Mesothelial cell of epicardium (in vitro differentiated cells): ENCODE measurements around the gene MEIOC. TPM values are rescaled to one million over a fixed set of nuclear protein-coding genes. Genes with fewer than 3 reads are reported as not detected.

ENCODE experiments used
- DNase-seq, 2 experiments: peaks; one replicate each; pipeline ENCODE4 v3.0.0; 2021; ENCODE audit warnings: low spot score in 2 of 2; ENCODE audit not compliant: unreplicated experiment in 2 of 2
- H3K27ac Mint-ChIP-seq: 2 replicates; pipeline ENCODE4 v1.8.0; 2021; ENCODE audit warnings: mixed read lengths
- H3K27me3 Mint-ChIP-seq: 2 replicates; pipeline ENCODE4 v1.8.0; 2021; ENCODE audit warnings: low read depth, mixed read lengths
- H3K36me3 Mint-ChIP-seq: 2 replicates; pipeline ENCODE4 v1.8.0; 2021; ENCODE audit warnings: mixed read lengths
- H3K4me1 Mint-ChIP-seq: 2 replicates; pipeline ENCODE4 v1.8.0; 2021; ENCODE audit warnings: mixed read lengths
- H3K4me3 Mint-ChIP-seq: 2 replicates; pipeline ENCODE4 v1.8.0; 2021; ENCODE audit warnings: mild to moderate bottlenecking, moderate library complexity, mixed read lengths
- H3K9me3 Mint-ChIP-seq: 2 replicates; pipeline ENCODE4 v1.8.0; 2021; ENCODE audit warnings: mixed read lengths
- total RNA-seq: library from RNA; stranded (reverse); gene quantifications from 3 replicates; pipeline ENCODE4 v1.2.1, GENCODE V29; 2021
- TF ChIP-seq, protein P1 (sequence below): fragments of 200-600 bp; sonication (generic); IDR thresholded peaks from one replicate; pipeline ENCODE4 v1.5.0; 2021; ENCODE audit warnings: antibody characterized with exemption; ENCODE audit not compliant: unreplicated experiment

The MEIOC gene
- total RNA-seq, 1 donor from 2014 or later, result 0.11 TPM

DNA sequence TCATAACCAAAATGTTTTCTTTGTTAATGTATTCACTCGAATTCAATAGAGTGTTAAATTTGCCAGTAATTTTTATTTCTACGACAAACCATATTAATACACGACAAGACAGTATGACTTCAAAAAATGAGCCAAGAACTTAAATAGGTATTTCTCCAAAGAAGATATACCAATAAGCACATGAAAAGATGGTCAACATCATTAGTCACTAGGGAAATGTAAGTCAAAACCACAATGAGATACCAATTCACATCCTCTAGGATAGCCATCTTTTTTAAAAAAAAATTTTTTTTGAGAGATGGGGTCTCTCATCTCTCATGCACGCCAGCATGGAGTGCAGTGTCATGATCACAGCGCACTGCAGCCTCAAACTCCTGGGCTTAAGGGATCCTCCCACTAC lies 5.0 kb upstream of the MEIOC start:
- Mint-ChIP-seq H3K4me1 (no peaks in the 10 kb centered on the region), H3K27me3 (peaks cover 43% of the 10 kb centered on the region)

DNA sequence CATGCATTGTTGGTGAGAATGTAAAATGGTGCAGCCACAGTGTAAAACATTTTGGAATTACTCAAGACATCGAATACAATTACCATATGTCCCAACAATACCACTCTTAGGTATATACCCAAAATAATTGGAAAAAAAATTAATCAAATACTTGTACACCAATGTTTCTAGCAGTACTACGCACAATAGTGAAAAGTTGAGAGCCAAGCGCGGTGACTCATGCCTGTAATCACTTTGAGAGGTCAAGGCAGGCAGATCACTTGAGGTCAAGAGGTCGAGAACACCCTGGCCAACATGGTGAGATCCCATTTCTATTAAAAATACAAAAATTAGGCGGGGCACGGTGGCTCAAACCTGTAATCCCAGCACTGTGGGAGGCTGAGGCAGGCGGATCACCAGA lies 3.5 kb upstream of the MEIOC start:
- peaks cover 3% of the 10 kb centered on the region for H3K4me1 Mint-ChIP-seq
- H3K27ac Mint-ChIP-seq, result no peak overlapping the region
- H3K4me3 Mint-ChIP-seq, result no peak overlapping the region
- peaks cover 7% of the 10 kb centered on the region for H3K9me3 Mint-ChIP-seq
- peaks cover 3% of the 10 kb centered on the region for H3K36me3 Mint-ChIP-seq
- TF ChIP-seq, protein P1, sequence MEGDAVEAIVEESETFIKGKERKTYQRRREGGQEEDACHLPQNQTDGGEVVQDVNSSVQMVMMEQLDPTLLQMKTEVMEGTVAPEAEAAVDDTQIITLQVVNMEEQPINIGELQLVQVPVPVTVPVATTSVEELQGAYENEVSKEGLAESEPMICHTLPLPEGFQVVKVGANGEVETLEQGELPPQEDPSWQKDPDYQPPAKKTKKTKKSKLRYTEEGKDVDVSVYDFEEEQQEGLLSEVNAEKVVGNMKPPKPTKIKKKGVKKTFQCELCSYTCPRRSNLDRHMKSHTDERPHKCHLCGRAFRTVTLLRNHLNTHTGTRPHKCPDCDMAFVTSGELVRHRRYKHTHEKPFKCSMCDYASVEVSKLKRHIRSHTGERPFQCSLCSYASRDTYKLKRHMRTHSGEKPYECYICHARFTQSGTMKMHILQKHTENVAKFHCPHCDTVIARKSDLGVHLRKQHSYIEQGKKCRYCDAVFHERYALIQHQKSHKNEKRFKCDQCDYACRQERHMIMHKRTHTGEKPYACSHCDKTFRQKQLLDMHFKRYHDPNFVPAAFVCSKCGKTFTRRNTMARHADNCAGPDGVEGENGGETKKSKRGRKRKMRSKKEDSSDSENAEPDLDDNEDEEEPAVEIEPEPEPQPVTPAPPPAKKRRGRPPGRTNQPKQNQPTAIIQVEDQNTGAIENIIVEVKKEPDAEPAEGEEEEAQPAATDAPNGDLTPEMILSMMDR, result no peak
- DNase-seq, result no peak
- H3K27me3 Mint-ChIP-seq, result peaks cover 54% of the 10 kb centered on the region

More for the DNA sequence above, 5.0 kb upstream of the MEIOC start:
- H3K9me3 Mint-ChIP-seq, result peaks cover 7% of the 10 kb centered on the region
- no peak overlapping the region for H3K27ac Mint-ChIP-seq
- H3K4me3 Mint-ChIP-seq, result no peak overlapping the region
- no peak for DNase-seq
- H3K36me3 Mint-ChIP-seq, result no peaks in the 10 kb centered on the region
- TF ChIP-seq, protein P1, result no peak

DNA sequence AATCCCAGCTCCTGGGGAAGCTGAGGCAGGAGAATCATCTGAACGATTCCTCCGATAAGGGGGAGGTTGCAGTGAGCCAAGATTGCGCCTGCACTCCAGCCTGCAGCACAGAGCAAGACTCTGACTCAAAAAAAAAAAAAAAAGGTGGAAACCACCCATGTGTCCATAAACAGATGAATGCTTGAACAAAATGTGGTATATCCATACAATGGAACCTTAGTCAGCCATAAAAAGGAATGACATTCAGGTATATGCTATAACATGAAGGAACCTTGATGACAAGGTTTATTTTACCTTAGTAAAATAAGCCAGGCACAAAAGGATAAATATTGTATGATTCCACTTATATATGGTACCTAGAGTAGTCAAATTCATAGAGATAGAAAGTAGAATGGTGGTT lies 2.9 kb upstream of the MEIOC start:
- peaks cover 7% of the 10 kb centered on the region for H3K9me3 Mint-ChIP-seq
- no peak for DNase-seq
- TF ChIP-seq, protein P1, result no peak
- peaks cover 3% of the 10 kb centered on the region for H3K4me1 Mint-ChIP-seq
- no peak overlapping the region for H3K4me3 Mint-ChIP-seq
- H3K27me3 Mint-ChIP-seq, result peaks cover 51% of the 10 kb centered on the region
- H3K27ac Mint-ChIP-seq, result no peak overlapping the region
- H3K36me3 Mint-ChIP-seq, result peaks cover 3% of the 10 kb centered on the region

DNA sequence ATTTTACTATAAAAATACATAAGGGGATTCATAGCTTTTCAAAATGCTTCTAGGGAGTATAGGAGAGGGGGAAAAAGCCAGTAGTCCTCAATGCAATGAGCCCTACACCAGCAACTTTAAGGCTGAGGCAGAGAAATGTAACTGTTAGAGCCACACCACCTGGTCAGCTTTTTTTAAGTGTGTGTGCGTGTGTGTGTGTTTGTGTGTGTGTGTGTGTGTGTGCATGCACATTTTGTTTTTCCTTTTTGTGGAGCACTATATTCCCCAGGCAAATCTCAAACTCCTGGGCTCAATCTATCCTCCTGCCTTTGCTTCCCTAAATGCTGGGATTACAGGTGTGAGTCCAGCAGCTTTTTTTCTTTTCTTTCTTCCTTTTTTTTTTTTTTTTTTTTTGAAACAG lies 2.3 kb upstream of the MEIOC start:
- Mint-ChIP-seq H3K4me3 (no peak overlapping the region), H3K27me3 (peaks cover 48% of the 10 kb centered on the region), H3K27ac (no peak overlapping the region), H3K36me3 (peaks cover 3% of the 10 kb centered on the region), H3K4me1 (peaks cover 3% of the 10 kb centered on the region), H3K9me3 (peaks cover 7% of the 10 kb centered on the region)
- no peak for DNase-seq
- TF ChIP-seq, protein P1, result no peak

DNA sequence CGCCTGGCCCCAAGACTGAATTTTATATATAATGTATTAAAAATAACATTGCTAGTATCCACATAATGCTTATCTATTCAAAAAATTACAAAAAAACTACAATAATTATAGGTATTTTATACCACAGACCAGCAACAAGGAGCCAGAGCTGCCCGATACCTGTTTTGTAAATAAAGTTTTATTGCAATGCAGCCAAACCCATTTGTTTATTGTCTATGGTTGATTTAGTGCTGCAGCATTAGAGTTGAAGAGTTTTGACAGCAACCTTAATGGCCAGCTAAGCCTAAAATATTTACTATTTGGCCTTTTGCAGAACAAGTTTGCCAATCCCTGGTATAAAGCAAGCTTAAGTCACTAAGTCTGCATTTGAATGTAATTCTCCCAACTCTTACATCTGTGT lies 5.6 kb downstream of the MEIOC start:
- H3K27ac Mint-ChIP-seq, result no peak overlapping the region
- H3K9me3 Mint-ChIP-seq, result no peaks in the 10 kb centered on the region
- H3K4me1 Mint-ChIP-seq, result peaks cover 3% of the 10 kb centered on the region
- H3K4me3 Mint-ChIP-seq, result no peak overlapping the region
- DNase-seq, result no peak
- H3K36me3 Mint-ChIP-seq, result peaks cover 3% of the 10 kb centered on the region
- TF ChIP-seq, protein P1, result no peak
- H3K27me3 Mint-ChIP-seq, result peaks cover 12% of the 10 kb centered on the region

DNA sequence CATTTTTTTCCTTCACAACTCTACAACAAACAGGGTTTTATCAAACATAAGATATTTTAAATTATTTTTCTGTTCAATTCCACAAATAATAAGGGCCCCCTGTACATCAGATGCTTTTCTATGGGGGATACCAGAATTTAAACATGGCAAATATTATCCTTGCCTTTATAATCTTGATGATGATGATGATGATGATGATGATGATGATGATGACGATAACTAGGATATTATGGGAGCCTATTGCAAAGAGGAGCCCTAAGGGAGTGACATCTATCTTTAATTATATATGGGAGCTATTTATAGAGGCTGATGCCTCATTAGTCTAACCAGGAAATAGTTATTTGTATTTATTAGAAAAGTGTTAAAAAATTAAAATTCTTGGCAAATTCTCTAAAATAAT lies 6.8 kb downstream of the MEIOC start:
- DNase-seq, result no peak
- no peaks in the 10 kb centered on the region for H3K27me3 Mint-ChIP-seq
- TF ChIP-seq, protein P1, result no peak

More for the DNA sequence above, 6.8 kb downstream of the MEIOC start:
- Mint-ChIP-seq H3K4me1 (no peaks in the 10 kb centered on the region), H3K4me3 (no peak overlapping the region), H3K9me3 (no peaks in the 10 kb centered on the region), H3K36me3 (no peaks in the 10 kb centered on the region), H3K27ac (no peak overlapping the region)
